Activated naive CD4-positive, alpha-beta T cell treated with anti-CD3 and anti-CD28 coated beads, Interleukin-2, amount 50 U/mL, for 24 hours (primary cell): ENCODE data around the gene SLC35B3.
"Not testable (repeated sequence)": the region's sequence is repeated elsewhere in the genome, so short reads cannot be mapped to it uniquely, and the experiment has no call there.

Source experiments
- H3K27ac Mint-ChIP-seq: one replicate; pipeline ENCODE4 v1.8.0; 2021; ENCODE audit warnings: mild to moderate bottlenecking, mixed read lengths
- H3K27me3 Mint-ChIP-seq: one replicate; pipeline ENCODE4 v1.8.0; 2021; ENCODE audit warnings: mixed read lengths
- H3K36me3 Mint-ChIP-seq: one replicate; pipeline ENCODE4 v1.8.0; 2021; ENCODE audit warnings: mixed read lengths
- H3K4me1 Mint-ChIP-seq: one replicate; pipeline ENCODE4 v1.8.0; 2021; ENCODE audit warnings: mixed read lengths
- H3K4me3 Mint-ChIP-seq: one replicate; pipeline ENCODE4 v1.8.0; 2021; ENCODE audit warnings: mild to moderate bottlenecking, mixed read lengths
- H3K9me3 Mint-ChIP-seq: one replicate; pipeline ENCODE4 v1.8.0; 2021; ENCODE audit warnings: mixed read lengths

The SLC35B3 gene

DNA sequence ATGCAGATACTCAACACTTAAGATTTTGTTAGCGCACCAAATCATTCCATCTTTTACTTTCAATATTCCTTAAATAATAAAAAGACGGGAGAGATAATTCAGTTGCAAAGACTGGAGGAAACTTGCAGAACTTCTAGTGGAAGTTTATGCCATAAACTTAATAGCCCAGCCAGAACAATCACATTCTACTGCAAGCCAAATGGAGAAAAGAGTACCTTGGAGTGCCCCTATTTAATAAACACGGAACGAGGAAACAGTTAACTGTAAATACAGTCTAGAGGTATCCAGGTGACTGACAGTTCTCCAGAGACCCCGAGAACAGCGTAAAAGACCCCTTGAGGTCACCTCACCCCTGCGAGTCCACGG lies 635 bp downstream of the SLC35B3 start:
- H3K27me3 Mint-ChIP-seq = no peaks in the 10 kb centered on the region
- peak overlapping the region; percentile 94 for H3K4me3 Mint-ChIP-seq
- peaks cover 11% of the 10 kb centered on the region for H3K36me3 Mint-ChIP-seq
- no peaks in the 10 kb centered on the region for H3K9me3 Mint-ChIP-seq
- peaks cover 51% of the 10 kb centered on the region for H3K4me1 Mint-ChIP-seq
- H3K27ac Mint-ChIP-seq = peak overlapping the region; percentile 96

DNA sequence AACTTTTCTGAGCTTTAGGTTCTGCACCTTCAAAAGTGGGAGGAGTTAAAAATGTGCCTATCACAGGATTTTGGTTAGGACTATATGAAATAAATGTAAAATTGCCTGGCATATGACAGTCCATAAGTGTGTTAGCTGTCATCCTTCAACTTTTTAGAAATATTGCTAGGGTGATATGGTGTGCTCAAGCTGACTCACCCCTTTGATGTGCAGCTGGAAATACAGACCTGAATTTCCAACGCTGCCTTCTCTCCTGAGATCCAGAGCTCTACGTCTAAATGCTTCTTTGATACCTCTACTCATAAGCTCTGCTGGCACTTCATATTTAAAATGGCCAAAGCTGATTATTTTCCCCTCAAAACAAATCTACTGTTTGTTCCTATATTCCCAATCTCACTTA lies 2.7 kb downstream of the SLC35B3 start:
- Mint-ChIP-seq H3K36me3 (peaks cover 11% of the 10 kb centered on the region), H3K27ac (peak overlapping the region; percentile 36), H3K4me3 (peak overlapping the region; percentile 47), H3K27me3 (no peaks in the 10 kb centered on the region), H3K4me1 (peaks cover 51% of the 10 kb centered on the region), H3K9me3 (no peaks in the 10 kb centered on the region)

- H3K36me3 Mint-ChIP-seq = peaks cover 23% of the 10 kb centered on the region
- no peaks in the 10 kb centered on the region for H3K27me3 Mint-ChIP-seq
- no peaks in the 10 kb centered on the region for H3K9me3 Mint-ChIP-seq
- H3K4me1 Mint-ChIP-seq = peaks cover 41% of the 10 kb centered on the region
- no peak overlapping the region for H3K4me3 Mint-ChIP-seq
- no peak overlapping the region for H3K27ac Mint-ChIP-seq
Observed at GRCh38 chr6:8429821-8430220, 5.5 kb downstream of the SLC35B3 start.

GRCh38 chr6:8426544-8426943 lies 8.8 kb downstream of the SLC35B3 start:
- H3K4me3 Mint-ChIP-seq, H3K9me3 Mint-ChIP-seq, H3K27me3 Mint-ChIP-seq, H3K27ac Mint-ChIP-seq: not testable (repeated sequence)
- peaks cover 21% of the 10 kb centered on the region for H3K36me3 Mint-ChIP-seq
- H3K4me1 Mint-ChIP-seq = peaks cover 12% of the 10 kb centered on the region

DNA sequence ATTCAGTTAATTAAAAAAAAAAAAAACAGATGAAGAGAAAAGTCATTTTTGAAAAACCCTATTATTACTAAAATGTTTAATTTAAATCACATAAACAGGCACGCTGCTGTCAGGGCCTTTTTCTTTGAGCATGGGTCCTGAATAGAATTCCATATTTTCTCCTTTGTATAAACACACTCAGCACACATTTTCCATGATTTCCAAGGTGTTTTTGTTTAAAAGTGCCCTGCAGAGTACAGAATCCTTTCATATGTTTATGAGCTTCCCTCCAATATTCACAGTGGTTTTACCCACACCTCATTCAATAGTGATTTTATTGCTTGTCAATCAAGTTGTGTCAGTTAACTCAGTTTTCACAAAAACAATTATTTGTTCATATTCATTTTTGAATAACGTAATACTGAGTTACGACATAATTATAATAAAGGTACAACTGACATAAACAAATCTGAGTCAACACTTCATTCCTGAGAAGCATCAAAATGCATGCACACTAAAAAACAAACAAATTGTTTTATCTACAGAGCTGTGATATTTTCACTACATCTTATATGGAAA lies 15.2 kb downstream of the SLC35B3 start:
- Mint-ChIP-seq H3K9me3 (no peaks in the 10 kb centered on the region), H3K27me3 (no peaks in the 10 kb centered on the region), H3K4me3 (no peak overlapping the region), H3K36me3 (peaks cover 31% of the 10 kb centered on the region), H3K4me1 (no peaks in the 10 kb centered on the region), H3K27ac (no peak overlapping the region)

GRCh38 chr6:8415913-8416312 lies 19.4 kb downstream of the SLC35B3 start:
- Mint-ChIP-seq H3K27ac (no peak overlapping the region), H3K36me3 (peaks cover 41% of the 10 kb centered on the region), H3K4me3 (no peak overlapping the region)

DNA sequence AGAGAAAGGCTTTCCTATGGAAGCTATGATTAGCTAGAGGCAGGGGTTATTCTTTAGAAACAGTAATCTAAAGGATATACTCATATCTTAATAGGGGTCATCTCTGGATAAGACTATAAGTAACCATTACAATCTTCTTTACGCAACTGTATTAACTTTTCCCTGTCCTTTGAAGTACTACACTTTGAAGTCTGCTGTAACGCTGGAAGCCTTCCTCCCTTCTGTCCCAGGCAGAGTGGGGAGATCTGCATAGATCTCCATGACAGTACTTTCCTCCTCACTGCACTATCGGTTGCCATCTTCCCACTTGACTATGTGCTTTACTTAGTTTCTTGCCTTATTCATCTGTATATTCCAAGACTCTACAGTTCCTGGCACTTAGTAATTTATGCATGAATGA lies 20.1 kb downstream of the SLC35B3 start:
- Mint-ChIP-seq H3K27ac (no peak overlapping the region), H3K4me3 (no peak overlapping the region), H3K36me3 (peaks cover 45% of the 10 kb centered on the region), H3K9me3 (no peaks in the 10 kb centered on the region), H3K27me3 (no peaks in the 10 kb centered on the region), H3K4me1 (no peaks in the 10 kb centered on the region)

More at GRCh38 chr6:8415913-8416312, 19.4 kb downstream of the SLC35B3 start:
- Mint-ChIP-seq H3K9me3 (no peaks in the 10 kb centered on the region), H3K4me1 (no peaks in the 10 kb centered on the region), H3K27me3 (no peaks in the 10 kb centered on the region)

- H3K36me3 Mint-ChIP-seq = peaks cover 45% of the 10 kb centered on the region
- H3K4me3 Mint-ChIP-seq = no peak overlapping the region
- no peaks in the 10 kb centered on the region for H3K27me3 Mint-ChIP-seq
- H3K4me1 Mint-ChIP-seq = no peaks in the 10 kb centered on the region
- no peaks in the 10 kb centered on the region for H3K9me3 Mint-ChIP-seq
- no peak overlapping the region for H3K27ac Mint-ChIP-seq
Observed at GRCh38 chr6:8414844-8415243, 20.5 kb downstream of the SLC35B3 start.

- not testable (repeated sequence) for H3K27ac Mint-ChIP-seq, H3K27me3 Mint-ChIP-seq, H3K4me1 Mint-ChIP-seq, H3K4me3 Mint-ChIP-seq, H3K9me3 Mint-ChIP-seq
- peaks cover 17% of the 10 kb centered on the region for H3K36me3 Mint-ChIP-seq
Observed at GRCh38 chr6:8405946-8406345, 29.4 kb downstream of the SLC35B3 start.

DNA sequence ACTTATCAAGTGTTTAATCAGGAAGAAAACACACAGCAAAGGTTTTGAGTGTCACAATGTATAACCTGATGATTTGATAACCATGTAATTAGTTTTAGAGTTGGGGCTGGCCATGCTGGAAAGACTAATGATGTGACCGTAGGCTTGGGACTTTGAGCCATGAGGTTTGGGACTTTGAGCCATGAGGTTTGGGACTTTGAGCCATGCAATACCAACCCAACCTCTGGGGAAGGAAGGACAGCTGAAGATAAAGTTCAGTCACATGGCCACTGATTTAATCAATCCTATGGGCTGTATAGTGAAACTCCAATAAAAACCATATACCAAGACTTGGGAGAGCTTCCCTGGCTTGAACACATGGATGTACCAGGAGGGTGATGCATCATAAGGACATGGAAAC lies 32.8 kb downstream of the SLC35B3 start:
- Mint-ChIP-seq H3K27ac (no peak overlapping the region), H3K27me3 (no peaks in the 10 kb centered on the region), H3K9me3 (no peaks in the 10 kb centered on the region), H3K36me3 (peaks cover 5% of the 10 kb centered on the region), H3K4me1 (no peaks in the 10 kb centered on the region), H3K4me3 (no peak overlapping the region)

- peaks cover 5% of the 10 kb centered on the region for H3K36me3 Mint-ChIP-seq
- no peaks in the 10 kb centered on the region for H3K4me1 Mint-ChIP-seq
- no peaks in the 10 kb centered on the region for H3K27me3 Mint-ChIP-seq
- no peaks in the 10 kb centered on the region for H3K9me3 Mint-ChIP-seq
- no peak overlapping the region for H3K27ac Mint-ChIP-seq
- H3K4me3 Mint-ChIP-seq = no peak overlapping the region
Observed at GRCh38 chr6:8400663-8401062, 34.7 kb downstream of the SLC35B3 start.

DNA sequence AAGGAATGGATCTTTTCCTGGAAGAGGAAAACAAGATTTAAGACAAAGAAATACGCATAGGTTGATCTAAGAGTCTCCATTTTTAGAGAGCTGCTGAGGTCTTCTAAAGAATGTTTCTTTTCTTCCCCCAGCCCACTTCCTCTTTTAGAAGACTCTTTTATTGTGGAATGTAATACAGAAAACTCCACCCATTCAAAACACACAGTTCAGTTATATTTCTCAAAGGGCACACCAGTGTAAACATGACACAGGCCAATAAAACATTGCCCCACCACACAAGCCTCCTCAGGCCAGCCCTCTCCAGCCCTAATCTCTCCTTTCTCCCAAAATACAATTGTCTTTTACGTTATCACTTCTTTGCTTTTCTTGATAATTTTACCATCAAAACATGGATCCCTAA lies 42.8 kb downstream of the SLC35B3 start:
- H3K4me1 Mint-ChIP-seq = peaks cover 27% of the 10 kb centered on the region
- no peaks in the 10 kb centered on the region for H3K9me3 Mint-ChIP-seq
- H3K27ac Mint-ChIP-seq = peak overlapping the region; percentile 85
- peaks cover 2% of the 10 kb centered on the region for H3K36me3 Mint-ChIP-seq
- no peaks in the 10 kb centered on the region for H3K27me3 Mint-ChIP-seq
- H3K4me3 Mint-ChIP-seq = peak overlapping the region; percentile 70

- H3K4me1 Mint-ChIP-seq = peaks cover 27% of the 10 kb centered on the region
- H3K4me3 Mint-ChIP-seq = peak overlapping the region; percentile 70
- H3K27me3 Mint-ChIP-seq = no peaks in the 10 kb centered on the region
Observed at GRCh38 chr6:8391934-8392333, 43.4 kb downstream of the SLC35B3 start.

DNA sequence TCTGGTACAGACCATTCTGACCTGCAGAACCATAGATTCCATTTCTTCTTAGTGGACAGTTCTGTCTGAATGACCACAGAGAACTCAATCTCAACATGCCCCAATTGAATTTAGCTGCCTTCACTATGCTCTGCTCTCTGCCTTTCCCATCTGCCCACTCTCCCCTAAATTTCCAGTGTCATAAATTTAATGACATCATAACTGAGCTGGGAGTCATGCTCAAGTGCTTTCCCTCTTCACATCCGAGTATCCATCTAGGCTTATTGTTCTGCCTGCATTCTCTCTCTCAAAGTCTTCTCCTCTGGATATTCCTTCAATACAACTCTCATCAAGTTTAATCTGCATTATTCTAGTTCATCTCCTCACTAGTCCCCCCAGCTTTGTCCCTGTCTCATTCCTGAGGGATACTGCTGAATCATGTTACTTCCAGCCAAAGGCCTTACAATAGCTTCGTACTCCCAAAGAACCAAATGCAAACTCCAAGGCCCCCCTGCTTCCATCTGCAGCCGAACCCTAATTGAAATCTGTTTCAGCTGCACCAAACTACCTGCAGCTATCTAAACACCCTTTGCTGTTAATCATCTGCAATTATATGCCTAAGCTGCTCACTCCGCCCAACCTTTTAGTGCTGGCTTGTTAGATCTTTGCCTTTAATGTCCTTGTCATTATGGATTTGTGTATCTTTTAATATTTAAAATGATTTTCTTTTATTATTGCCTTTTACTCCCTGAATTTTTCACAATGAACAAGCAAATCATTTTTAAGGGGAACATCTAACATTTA lies 46.1 kb downstream of the SLC35B3 start:
- H3K36me3 Mint-ChIP-seq = no peaks in the 10 kb centered on the region
- peaks cover 26% of the 10 kb centered on the region for H3K4me1 Mint-ChIP-seq
- H3K27ac Mint-ChIP-seq = no peak overlapping the region
- H3K9me3 Mint-ChIP-seq = no peaks in the 10 kb centered on the region
- no peak overlapping the region for H3K4me3 Mint-ChIP-seq
- no peaks in the 10 kb centered on the region for H3K27me3 Mint-ChIP-seq

More at GRCh38 chr6:8391934-8392333, 43.4 kb downstream of the SLC35B3 start:
- H3K9me3 Mint-ChIP-seq = no peaks in the 10 kb centered on the region
- H3K27ac Mint-ChIP-seq = no peak overlapping the region
- H3K36me3 Mint-ChIP-seq = peaks cover 2% of the 10 kb centered on the region

GRCh38 chr6:8387942-8388437 lies 47.4 kb downstream of the SLC35B3 start:
- no peaks in the 10 kb centered on the region for H3K9me3 Mint-ChIP-seq
- no peaks in the 10 kb centered on the region for H3K36me3 Mint-ChIP-seq
- no peak overlapping the region for H3K4me3 Mint-ChIP-seq
- no peak overlapping the region for H3K27ac Mint-ChIP-seq
- H3K27me3 Mint-ChIP-seq = no peaks in the 10 kb centered on the region
- H3K4me1 Mint-ChIP-seq = peaks cover 14% of the 10 kb centered on the region

GRCh38 chr6:8383584-8383983 lies 51.8 kb downstream of the SLC35B3 start:
- H3K27me3 Mint-ChIP-seq = peaks cover 2% of the 10 kb centered on the region
- no peaks in the 10 kb centered on the region for H3K9me3 Mint-ChIP-seq
- H3K4me3 Mint-ChIP-seq = no peak overlapping the region
- no peaks in the 10 kb centered on the region for H3K4me1 Mint-ChIP-seq
- no peak overlapping the region for H3K27ac Mint-ChIP-seq
- H3K36me3 Mint-ChIP-seq = no peaks in the 10 kb centered on the region
